ENCODE measurements around the gene SORBS2. TPM values are rescaled to one million over a fixed set of nuclear protein-coding genes. Genes with fewer than 3 reads are reported as not detected.

Gene SORBS2, protein sequence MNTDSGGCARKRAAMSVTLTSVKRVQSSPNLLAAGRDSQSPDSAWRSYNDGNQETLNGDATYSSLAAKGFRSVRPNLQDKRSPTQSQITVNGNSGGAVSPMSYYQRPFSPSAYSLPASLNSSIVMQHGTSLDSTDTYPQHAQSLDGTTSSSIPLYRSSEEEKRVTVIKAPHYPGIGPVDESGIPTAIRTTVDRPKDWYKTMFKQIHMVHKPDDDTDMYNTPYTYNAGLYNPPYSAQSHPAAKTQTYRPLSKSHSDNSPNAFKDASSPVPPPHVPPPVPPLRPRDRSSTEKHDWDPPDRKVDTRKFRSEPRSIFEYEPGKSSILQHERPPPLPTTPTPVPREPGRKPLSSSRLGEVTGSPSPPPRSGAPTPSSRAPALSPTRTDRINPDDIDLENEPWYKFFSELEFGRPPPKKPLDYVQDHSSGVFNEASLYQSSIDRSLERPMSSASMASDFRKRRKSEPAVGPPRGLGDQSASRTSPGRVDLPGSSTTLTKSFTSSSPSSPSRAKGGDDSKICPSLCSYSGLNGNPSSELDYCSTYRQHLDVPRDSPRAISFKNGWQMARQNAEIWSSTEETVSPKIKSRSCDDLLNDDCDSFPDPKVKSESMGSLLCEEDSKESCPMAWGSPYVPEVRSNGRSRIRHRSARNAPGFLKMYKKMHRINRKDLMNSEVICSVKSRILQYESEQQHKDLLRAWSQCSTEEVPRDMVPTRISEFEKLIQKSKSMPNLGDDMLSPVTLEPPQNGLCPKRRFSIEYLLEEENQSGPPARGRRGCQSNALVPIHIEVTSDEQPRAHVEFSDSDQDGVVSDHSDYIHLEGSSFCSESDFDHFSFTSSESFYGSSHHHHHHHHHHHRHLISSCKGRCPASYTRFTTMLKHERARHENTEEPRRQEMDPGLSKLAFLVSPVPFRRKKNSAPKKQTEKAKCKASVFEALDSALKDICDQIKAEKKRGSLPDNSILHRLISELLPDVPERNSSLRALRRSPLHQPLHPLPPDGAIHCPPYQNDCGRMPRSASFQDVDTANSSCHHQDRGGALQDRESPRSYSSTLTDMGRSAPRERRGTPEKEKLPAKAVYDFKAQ (N-terminal part only)
- 0.32 TPM in 1 of 2 replicates, not detected in the other for total RNA-seq

DNA sequence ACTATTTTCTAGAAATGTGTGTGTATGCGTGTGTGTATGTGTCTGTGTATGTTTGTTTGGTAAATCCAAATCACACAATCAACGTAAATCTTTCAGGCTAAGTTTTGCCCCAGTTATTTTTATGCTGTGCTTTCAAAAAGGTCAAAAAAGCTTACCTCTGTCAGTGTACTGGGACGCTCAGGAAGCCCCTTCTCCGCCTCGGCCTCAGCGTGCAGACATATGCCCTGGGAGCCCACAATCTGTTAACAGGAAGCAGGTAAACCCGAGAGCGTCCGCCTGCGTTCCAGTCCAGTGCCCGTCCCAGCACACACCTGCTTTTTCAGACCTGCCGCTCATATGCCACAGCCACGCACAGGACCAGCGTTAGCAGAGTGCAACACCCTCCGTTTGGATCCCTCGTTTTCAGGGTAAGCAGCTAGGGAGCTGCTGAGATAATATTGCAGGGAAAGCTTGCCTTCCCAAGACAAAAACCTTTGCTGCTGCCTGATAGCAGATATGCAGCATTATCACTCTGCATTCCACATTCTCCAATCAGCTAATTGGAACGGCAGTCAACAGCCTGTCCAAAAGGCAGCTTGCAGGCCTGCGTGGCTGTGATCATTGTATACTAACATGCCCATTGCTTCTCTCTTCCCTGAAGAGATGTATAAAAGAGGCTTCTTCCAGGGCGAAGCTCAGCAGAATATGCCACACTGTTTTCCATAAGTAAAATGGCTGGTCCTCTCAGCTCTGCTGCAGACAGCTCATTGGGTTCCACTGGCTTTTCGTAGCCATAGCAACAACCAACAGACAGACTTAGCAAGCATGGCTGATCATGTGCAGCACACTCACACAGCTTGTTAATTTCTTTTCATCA, at the start of gene SORBS2:
Gene SORBS2, minus strand, starts transcription at position 686 of the 856 bp plus-strand sequence. CDS start 121,623 bp downstream, outside the sequence.

Measured in bronchial smooth muscle cell (primary cell).